Dermis microvascular lymphatic vessel endothelial cell (primary cell): ENCODE data around the gene TTC14. TPM values are rescaled to one million over a fixed set of nuclear protein-coding genes. Genes with fewer than 3 reads are reported as not detected.

Experiments
- DNase-seq, 2 donors: peaks; one replicate each; pipeline versions ENCODE4 v3.0.0 to v3.0.0-alpha.2; 2010; ENCODE audit warnings: low read depth in 2 of 2
- total RNA-seq: library from RNA; depleted of rRNA; stranded (reverse); fragments of >200 nt; gene quantifications from 2 replicates; pipeline ENCODE4 v1.2.1, GENCODE V29; 2014

Gene TTC14
- total RNA-seq, 1 donor from 2014 or later = 17.2 TPM

- DNase-seq = no peak
These were observed 29.4 kb downstream of the TTC14 start for GRCh38 chr3:180631317-180631716.

- DNase-seq = no peak
These were observed 31.8 kb downstream of the TTC14 start for GRCh38 chr3:180633722-180634121.

GRCh38 chr3:180640987-180641386, 39.0 kb downstream of the TTC14 start:
- no peak for DNase-seq

- DNase-seq = no peak
These were observed 44.3 kb downstream of the TTC14 start for GRCh38 chr3:180646187-180646790.

GRCh38 chr3:180656406-180656805, 54.4 kb downstream of the TTC14 start:
- DNase-seq = no peak

- DNase-seq = no peak
These were observed 55.1 kb downstream of the TTC14 start for GRCh38 chr3:180657094-180657493.

Other genes starting within 250 kb of the TTC14 start
- gene CCDC39, start 77.3 kb downstream of the TTC14 start, total RNA-seq = under 0.01 TPM in 2 replicates